ENCODE data around the gene SPACA7.

The SPACA7 gene

DNA sequence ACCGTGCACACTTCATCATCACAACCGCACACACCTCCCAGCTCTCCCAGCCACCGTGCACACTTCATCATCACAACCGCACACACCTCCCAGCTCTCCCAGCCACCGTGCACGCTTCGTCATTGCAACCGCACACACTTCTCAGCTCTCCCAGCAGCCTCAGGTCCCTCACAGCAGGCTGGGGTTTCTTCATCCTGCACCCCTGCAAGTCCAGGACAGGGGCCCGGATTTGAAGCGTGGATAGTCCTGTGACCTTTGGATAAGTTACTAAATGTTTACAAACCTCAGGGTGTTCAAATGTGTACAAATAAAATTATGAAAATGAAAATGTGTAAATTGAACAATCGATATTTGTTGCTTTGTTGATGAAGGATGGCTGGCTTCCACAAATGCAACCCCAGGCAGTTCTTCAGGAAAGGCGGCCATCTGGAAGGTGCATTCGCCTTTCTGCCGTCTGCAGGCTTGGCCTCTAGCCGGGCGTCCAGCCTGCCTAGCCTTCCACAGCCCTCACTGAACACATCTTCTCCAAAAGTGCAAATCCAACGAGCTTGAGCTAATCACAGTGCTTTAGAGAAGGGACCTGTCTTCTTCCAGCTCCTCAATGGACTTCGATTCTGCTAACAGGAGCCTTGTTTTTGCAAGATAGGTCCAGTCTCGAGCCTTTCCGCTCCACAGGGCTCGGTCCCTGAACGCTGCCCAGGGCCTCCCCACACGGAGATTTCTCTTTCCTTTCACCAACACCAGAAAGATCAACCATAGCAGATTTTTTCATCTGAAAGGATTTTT lies 74.2 kb downstream of the SPACA7 start:
- DNase-seq: no peak

DNA sequence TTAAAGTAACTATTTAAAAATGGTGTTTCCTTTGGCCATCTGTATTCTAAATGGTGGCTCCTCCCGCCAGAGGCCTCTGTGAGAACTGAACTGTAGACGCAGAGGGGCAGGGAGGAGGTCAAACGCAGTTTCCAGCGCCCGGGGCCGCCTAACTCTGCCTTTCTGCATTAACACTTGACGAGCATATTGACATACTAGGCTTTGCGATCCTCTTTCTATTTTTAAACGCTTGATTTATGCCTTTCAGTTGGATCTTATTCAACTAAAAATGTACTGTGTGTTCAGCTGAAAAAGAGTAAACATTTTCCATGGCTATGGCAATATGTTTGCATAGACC lies 74.7 kb downstream of the SPACA7 start:
- no peak for DNase-seq

DNA sequence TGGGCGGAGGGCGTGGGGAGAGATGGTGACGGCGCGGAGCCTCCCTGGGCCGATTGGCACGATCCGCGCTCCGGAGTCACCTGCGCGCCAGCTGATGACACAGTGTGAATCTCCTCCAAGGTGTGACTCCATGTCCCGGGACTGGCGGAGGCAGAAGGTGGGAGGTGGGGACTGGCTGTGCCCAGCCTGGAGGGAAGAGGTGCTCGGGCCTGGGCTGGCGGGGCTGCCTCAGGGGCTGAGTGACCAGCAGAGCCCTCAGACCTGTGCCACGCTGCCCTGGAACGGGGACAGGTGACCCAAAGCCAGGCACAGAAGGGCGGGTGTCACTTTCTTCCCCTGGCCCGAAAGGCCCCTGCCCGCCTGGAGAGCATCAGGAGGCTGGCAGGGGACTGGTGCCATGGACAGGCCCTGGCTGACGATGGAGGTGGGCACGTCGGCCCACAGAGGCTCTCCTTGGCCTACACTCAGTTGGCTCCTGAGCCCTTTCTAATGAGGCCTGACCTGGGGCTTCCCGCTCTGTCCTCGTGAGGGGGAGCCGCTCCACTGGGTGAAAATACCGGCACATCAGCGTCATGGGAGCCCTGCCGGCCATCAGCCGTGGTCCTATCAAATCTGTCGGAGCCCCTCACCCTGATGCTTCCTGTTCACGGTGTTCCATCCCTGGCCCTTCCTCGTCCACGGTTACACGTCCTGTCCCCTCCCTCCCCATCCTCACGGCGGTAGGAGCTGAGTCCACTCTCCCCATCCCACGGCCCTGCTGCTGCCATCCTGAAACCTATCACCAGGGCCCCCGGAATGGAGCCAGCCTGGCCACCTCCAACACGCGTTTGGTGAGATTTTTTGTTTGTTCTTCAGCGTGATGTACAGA lies 75.6 kb downstream of the SPACA7 start:
- DNase-seq: no peak

DNA sequence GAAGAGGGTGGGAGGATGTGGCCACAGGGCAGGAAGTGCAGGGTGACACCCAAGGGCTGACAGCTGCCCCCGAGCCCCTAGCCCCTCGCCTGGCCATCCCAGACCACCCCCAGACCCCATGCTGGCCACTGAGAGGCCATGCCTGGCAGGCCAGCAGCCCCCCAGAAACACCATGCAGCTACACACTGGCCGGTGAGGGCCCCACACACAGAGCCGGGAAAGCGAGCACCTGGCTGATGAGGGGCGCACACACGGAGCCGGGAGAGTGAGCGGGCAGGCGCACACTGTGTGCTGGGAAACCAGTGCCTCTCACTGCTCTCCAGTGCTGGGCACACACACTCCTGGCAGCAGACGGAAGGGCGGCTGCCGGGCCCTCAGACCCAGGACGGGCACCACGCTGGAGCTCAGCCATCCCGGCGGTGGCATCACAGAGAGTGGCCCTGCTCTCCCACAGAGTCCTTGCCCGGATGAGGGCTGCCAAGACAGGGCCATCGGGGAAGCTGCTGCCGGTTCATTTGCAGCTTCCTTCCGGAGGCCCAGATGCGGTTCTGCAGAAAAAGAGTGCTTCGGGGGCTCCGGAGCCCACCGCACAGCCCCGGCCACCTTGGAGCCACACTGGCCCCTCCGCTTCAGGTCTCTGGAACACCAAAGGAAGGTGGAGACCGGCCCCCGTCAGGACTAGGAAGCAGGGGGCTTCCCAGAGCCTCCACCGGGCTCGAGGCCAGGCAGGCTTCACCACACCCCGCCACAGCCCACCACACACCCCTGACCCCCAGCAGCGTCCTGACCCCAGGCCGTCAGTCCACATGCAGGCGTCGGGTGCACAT lies 76.4 kb downstream of the SPACA7 start:
- DNase-seq: no peak

DNA sequence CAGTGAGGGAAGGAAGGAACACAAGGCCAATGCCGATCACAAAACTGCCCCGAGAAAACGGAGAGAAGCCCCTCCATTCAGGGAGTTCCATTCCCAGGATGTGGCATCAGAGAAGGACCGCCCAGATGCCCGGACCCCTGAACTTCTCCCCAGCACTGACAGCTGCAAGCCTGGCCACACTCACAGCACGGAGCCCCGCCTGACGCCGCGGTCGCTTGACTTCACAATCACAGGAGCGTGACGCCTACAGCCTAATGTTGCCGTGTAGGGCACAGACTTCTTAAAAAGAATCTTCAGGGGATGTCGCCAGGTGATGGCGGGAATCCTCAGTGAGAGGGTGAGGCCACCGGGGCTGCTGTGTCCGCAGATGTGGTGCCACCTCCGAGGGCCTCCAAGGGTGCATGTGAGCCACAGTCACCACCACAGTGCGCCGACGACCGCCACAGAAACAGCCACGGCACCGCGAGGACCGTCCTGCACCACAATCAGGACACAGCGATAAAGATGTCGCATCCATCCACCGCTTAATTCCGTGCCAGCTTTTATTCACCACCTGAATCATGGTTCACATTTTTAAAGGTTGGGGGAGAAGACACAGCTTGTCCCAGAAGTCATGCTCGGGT lies 77.2 kb downstream of the SPACA7 start:
- DNase-seq: no peak

DNA sequence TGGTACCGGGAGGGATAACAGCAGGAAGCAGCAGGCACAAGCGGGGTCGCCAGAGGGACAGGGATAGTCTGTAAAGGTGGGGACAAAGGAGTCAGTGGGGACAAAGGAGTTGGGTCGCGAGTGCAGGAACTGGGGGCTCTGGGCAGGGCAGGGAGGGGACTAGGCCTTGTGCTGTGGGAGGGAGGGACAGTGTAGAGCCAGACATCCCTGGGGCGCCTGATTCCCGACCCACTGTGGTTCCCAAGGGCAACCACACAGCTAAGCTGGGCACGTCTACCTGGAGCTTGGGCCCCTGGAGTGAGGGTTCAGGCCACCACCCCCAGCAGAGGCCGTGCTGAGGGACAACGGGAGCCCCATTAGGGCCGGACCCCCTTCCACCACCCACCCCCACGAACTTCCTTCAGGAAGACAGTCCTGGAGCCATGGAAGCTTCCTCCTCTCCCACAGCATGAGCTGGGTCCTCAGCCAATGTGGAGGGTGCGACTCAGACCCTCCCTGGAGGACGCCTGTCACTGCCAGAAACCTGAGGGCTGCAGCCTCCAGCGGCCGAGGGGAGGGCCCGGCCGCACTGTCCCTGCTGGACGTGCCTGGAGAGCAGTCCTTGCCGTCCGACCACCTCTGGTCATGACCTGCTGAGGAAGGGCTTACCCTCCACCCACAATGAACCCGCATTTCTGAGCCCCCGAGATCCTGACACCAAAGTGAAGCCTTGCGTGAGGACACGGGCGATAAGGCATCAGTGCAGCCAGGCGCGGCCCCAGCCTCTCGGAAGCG lies 77.9 kb downstream of the SPACA7 start:
- no peak for DNase-seq

DNA sequence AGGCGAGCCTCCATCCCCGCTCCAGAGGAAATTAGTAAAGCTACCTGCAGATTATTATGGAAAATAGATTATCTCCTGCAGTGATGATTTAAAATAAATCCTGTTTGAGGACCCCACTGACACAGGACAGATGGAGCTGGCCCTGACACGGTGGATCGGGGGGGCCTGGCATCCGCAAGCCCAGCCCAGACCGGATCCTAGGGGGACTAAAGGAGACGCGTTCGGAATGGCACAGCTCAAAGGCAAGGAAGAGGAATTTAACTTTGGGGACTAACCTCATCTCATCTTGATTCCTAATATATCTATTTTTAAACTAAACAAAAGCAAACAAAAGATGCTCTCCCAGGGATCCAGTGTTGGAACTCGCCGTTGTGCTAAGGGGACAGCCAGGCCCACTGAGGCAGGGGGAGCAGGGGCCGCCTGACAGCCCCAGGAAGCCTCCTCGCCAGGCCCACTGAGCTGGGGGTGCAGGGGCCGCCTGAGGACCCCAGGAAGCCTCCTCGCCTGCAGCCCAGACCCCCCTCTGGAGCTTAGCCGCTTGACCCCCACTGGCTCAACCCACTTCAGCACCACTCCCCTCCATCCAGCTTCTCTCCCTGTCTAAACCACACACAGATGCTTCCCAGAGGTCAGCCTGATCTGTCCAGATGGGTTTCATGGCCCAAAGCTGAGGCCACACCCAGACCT lies 78.6 kb downstream of the SPACA7 start:
- DNase-seq: no peak

DNA sequence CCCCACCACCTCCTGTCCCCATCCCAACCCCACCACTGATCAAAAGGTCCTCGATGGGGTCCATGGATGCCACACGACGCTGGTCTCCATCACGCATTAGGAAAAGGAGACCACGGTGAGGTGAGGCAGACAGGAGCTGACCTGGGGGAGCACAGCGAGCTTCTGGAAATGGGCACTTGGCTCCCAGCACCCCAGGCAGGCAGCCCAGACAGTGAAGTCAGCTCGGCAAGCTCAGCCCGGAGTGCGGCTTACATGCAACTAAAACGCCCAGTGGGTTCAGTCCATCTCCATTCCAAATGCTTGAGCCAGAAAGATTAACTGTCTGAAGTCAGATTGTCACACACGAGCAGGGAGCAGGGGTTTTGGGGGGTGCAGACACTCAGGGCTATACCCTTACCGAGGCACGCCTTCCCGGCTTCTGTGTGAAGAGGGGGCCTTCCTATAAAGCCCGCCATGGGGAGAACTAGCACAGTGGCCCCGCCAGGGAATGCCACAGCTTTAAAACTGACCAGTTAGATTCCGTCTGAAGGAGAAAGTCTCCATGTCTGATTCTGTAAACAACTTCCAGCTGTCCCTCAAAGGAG lies 79.4 kb downstream of the SPACA7 start:
- DNase-seq: no peak

DNA sequence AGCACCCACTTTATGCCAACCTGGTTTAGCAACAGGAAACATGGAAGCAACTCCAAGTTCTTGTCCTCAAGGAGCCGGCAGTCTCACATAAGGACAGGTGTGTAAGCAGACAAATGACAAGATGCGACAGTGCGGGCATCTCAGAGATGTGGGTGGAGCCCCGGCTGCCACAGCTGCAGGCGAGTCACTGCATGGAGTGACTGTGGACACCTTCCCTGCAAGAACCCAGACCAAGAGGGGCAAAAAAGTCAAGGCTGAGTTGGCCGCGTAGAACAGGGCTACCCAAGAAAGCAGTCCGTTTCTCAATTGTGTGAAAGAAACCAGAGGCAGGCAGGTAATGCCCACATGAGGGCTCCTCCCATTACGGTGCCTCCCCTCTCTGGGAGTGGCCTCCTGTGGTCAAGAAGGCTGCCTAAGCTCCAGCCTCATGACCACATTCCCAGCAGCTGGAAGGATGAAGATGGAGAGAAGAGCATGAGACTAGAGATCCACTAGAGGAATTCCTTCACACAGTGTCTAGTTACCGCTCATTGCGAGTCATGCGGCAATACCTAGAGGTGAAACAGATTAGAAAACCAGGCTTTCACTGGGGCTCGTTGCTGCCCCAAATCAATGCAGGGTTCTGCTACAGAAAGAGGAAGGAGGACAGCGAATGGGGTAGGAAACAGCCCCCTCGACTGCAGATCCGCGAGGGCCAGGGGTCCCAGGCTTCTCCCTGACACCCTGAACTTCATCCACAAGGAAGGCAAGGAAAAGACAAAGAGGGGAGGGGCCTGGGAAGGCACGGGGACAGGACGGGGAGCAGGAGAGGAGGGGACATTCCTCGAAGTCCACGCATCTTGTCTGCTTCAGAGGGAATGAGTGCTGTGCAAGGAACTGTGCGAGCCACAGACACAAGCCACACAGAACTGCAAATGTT lies 80.2 kb downstream of the SPACA7 start:
- DNase-seq: no peak

DNA sequence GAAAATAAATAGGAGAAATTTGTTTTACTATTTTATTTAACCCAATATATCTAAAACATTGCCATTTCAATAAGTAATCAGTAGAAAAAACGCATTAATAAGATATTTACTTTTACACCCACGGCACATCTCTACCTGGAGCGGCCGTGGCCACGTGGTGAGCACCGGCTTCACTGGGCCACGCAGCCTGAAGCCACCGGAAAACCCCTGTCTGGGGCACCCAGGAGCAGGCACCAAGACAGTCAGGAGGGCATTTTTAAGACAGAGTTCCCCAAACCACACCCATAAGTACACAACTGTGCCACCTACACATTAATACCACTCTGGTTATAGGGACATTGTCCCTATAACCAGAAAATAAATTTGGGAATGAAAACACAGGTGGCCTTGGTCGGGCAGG lies 80.9 kb downstream of the SPACA7 start:
- no peak for DNase-seq

DNA sequence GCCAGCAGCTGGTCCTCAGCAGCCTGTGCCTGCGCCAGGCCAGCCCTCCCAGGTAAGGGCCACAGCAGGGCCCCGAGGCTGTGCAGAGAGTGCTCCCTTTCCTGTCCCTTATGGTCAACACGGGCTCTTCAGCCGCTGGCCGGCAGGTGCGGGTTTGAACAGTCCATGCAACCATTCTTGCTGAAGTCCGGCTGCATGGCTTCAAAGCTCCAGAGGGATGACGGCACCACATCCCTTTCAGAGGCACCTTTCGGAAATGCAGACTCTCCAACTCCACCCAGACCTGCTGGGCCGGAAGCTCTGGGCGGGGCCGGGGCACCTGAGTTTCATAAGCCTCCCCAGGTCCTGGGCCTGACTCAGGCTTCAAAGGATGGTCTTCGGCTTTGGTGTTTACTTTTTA lies 81.3 kb downstream of the SPACA7 start:
- DNase-seq: no peak

DNA sequence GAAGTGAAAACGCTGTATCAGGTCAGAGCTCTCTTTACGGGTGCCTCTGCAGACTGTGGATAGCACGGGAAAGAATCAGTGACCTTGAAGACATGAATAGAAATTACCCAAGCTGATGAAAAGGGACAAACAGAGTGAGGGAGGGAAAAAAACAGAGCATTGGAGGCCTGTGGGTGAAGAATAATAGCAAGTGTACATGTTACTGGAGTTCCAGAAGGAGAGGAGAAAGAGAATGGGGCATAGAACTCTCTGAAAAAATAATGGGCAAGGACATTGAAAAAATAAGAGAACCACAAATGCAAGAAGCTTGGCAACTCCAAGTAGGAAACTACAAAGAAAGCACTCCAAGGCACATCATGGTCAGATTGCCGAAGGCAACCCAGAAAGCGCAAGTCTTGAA lies 86.3 kb downstream of the SPACA7 start:
- DNase-seq: no peak

DNA sequence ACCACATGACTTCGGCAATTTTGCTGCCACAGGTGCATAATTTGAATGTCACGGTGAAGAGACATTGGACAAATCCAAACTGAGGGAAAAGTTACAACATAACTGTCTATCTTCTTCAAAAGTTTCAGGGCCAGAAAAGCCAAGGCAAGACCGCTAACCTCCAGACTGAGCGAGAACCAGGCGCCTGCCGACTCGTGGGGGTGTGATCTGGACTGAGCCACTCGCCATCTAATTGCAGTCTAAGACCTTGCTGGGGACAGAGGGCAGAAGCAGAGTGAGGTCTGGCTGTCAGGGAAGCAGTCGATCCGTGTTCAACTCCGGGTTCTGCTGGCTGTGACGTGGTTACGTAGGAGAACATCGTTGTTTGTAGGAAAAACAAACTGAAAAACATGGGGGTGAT lies 88.6 kb downstream of the SPACA7 start:
- no peak for DNase-seq

DNA sequence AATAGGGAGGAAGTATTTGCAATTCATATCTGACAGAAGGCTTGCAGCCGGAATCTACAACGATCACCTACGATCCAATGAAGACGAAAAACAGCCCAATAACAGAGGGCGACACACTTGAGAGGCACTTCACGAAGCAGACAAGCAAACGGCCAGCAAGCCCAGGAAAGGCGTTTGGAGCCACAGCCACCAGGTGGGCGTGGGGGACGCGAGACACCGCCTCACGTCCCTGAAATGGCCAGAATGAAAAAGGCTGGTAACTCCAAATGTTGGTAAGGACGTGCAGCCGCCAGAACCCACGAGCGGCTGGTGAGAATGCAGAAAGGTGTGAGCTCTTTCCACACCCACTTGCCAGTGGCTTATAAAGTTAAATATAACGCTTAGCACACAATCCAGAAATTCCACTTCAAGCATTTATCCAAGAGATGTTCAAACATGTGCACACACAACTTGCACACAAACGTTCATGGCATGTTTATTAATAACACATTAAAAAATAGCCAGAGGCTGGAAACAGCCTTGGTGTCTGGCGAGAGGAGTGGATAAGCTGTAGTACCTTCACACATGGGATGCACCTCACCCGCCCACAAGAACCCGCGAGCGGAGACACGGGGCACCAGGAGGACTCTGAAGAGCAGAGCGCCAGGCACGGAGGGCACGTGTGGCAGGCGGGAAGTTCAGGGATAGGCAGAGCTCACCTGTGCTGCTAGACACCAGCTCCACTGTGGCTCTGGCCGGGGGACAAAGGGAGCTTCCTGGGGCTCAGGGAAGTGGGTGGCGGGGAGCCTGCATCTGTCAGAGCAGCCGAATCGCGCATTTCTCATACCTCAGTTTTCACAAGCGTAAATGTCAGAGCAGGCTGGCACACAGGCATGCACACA lies 89.3 kb downstream of the SPACA7 start:
- DNase-seq: no peak

DNA sequence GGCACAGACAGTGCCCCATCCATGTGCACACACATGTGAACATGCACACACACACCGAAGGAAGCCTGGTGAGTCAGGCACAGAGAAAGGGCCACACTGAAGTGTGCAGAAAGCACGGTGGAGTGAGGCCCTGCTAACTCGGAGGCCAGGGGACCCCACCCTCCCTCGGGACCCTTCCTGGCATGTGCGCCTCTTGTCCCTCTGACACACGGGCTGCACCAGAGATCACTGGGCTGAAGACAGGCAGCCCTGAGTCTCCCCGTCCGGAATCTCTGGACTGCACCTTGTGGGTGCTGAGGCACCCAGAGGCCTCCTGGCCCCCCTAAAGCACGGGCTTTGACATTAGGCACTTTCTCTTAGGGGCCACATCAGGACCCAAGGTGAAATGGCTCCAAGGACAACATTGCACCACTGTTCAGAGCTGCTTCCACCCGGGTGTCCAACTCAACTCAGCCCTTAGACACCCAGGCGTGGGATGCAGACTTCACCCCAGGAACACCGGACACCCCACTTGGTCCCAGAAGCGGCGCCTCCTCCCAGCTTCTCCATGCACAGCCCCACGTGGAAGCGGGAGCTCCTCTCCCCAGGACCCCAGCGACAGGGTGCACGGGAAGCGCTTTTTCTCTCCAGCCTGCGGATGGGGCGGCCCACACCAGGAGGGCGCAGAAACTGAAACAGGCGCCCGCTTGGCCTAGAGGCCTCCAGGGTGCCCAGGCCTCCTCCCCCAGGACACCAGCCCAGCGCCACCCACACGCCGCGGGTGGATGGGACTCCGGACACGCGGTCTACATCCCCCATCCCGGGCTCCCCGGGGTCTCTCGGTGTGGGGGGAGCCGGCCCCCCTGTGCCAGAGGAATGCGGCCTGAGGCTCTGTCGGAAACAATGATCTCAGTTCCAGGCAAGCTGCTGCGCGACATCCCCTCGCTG lies 90.2 kb downstream of the SPACA7 start:
- no peak for DNase-seq

DNA sequence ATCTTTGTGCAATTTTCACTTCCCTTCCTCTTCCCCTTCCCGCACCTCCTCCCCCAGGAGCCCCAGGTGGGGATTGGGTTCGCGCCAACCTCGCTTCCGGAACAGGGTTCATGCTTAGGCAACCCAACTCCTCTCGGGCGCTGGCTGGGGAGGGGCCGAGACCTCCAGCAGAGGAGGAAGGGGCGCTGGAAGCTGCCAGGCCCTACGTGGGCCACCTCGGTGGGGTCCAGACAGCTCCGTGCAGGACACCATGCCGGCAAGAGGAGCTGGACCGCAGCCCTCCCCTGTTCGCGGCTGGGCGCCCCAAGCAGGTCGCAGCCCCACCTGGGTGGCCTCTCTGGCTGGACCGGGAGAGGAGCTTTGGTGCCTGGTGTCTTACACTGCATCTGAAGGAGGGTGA lies 91.1 kb downstream of the SPACA7 start:
- DNase-seq: no peak

DNA sequence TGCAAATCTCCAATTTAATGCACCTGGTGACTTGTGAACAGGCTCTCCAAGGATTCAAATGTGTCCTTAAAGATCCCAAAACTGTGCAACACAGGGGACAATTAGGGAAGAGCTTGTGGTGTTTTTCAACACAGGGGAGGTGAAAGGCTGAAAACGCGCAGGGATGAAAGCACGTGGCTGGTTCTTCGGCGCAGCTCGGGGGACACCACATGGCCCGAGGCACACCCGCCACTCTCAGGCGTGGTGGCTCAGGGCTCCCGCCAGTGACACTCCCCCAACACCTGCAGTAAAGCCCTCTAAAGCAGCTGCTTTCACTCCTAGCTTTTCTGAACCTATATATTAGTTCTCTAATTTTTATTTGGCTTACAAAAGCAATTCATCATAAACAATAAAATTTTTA lies 91.9 kb downstream of the SPACA7 start:
- no peak for DNase-seq
